GM18868 (cell line): ENCODE results near the gene MACROD1.
"Not testable (repeated sequence)": the region's sequence is repeated elsewhere in the genome, so short reads cannot be mapped to it uniquely, and the experiment has no call there.

Source experiments
- ATAC-seq: cut with Tn5 transposase; IDR thresholded peaks from one replicate; pipeline ENCODE4 v1.9.1; 2021; ENCODE audit warnings: mild to moderate bottlenecking, moderate library complexity; ENCODE audit not compliant: unreplicated experiment

Gene MACROD1

GRCh38 chr11:63974259-63975143 lies 191.4 kb downstream of the MACROD1 start, which contains the start of gene COX8A:
TSS of gene COX8A (plus strand) at chr11:63974620. CDS start at chr11:63974681, 61 bp downstream.
- ATAC-seq: peak; percentile 97

- ATAC-seq: not testable (repeated sequence)
These were observed 192.0 kb downstream of the MACROD1 start for GRCh38 chr11:63973912-63974258.

DNA sequence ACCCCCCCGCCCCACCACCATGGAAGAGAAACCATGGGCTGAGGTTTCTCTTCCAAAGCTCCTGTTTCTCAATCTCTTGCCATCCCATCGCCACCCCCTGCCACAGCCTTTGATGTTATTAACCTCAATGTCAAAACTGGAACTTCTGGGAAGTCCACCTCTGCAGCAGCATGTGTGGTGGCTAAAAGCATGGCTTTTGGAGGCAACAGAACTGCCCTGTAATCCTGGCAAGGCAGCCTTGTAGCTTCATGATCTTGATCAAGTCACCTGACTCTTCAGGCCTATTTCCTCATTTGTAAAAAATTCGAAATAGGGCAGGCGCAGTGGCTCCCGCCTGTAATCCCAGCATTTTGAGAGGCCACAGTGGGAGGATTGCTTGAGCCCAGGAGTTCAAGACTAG lies 195.0 kb downstream of the MACROD1 start:
- ATAC-seq: no peak

DNA sequence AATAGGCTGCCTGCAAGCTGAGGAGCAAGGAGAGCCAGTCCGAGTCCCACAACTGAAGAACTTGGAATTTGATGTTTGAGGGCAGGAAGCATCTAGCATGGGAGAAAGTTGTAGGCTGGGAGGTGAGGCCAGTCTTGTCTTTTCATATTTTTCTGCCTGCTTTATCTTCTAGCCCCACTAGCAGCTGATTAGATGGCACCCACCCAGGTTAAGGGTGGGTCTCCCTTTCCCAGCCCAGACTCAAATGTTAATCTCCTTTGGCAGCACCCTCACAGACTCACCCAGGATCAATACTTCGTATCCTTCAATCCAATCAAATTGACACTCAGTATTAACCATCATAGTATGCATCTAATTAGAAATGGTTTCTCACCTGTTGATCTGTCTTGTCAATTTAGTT lies 196.5 kb downstream of the MACROD1 start:
- no peak for ATAC-seq

GRCh38 chr11:63966444-63966843 lies 199.5 kb downstream of the MACROD1 start:
- no peak for ATAC-seq

GRCh38 chr11:63963895-63964294 lies 202.0 kb downstream of the MACROD1 start:
- ATAC-seq: not testable (repeated sequence)

DNA sequence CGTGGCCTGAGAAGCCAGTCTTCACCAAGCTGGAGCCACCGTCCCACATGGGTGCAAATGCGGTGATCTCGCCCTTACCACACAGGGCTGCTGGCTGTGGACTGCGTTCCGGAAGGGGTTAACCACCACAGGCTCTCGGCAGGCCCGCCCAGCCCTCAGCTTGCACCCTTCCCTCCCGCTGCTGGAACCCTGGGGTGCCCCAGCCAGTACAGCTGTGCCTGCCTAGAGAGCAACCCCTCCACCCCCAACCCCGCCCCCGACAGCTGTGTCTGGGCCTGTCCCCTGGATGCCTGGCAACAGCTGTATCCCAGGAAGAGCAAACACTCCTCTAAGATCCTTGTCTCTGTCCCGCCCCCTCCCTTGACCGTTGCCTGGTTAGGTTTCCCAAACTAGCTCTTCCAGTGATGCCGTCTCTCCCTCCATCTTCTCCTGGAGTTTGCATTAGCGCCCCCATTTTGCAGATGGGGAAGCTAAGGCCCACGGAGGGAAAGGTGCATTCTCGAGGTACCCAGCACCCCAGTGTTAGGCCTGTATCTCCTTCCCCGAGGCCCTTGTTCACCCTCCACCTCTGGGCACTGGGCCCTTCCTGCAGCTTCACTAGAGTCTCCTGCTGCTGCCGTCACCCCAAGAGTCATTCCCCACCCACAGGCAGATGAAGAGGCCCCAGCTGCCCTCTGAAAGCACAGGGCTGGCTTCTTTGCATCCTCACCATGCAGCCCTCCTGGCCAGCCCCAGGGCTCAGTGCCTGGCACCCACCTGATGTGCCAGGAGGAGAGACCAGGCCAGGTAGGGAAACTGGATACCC lies 204.1 kb downstream of the MACROD1 start:
- ATAC-seq: no peak

- no peak for ATAC-seq
These were observed 207.9 kb downstream of the MACROD1 start for GRCh38 chr11:63958008-63958407.

DNA sequence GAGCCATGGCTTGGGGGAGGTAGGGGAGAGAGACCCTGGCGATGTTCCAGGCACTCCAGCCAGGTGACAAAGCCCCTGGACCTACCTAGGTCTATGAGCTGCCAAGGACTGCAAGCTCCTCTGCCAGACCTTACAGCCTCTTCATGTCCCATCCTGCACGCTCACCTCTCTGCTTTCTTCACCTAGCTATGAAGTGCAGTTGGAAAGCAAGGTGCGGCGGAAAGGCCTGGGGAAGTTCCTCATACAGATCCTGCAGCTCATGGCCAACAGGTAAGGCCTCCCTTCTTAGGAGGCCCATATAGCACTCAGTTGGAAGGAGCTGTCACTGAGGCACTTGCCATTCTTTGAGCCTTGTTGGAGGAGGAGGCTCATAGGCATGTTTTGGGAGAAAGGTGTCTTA lies 213.3 kb downstream of the MACROD1 start:
- ATAC-seq: no peak

DNA sequence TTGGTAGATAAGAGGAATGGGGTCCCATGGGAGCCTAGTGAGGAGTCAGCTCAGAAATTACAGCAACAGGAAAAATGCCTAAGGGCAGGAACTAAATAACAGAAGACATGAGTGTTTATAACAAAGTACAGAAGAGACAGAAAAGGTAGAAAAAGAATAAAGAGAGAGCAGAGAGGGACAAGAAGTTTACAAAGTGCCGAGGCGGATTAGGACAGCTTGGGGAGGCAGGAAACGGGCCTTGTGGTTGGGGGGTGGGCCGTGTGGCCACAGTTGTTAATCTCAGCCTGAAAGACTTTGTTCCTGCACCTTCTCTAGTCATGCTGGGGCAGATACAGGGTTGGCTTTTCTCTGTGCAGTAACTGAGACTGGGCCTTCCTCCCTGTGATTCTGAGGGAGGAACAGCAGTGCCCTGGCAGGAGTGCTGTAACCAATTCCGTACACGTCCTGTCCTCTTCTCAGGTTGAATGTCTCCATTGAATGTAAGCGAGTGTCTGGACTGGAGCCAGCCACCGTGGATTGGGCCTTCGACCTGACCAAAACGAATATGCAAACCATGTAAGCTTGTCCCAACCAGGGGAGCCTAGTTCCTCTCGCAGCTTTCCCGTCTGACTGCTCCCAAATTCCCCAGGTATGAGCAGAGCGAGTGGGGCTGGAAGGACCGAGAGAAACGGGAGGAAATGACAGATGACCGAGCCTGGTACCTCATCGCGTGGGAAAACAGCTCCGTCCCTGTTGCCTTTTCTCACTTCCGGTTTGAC lies 214.0 kb downstream of the MACROD1 start:
- no peak for ATAC-seq
